ENCODE data around the gene TNIP1.

TNIP1 gene

DNA sequence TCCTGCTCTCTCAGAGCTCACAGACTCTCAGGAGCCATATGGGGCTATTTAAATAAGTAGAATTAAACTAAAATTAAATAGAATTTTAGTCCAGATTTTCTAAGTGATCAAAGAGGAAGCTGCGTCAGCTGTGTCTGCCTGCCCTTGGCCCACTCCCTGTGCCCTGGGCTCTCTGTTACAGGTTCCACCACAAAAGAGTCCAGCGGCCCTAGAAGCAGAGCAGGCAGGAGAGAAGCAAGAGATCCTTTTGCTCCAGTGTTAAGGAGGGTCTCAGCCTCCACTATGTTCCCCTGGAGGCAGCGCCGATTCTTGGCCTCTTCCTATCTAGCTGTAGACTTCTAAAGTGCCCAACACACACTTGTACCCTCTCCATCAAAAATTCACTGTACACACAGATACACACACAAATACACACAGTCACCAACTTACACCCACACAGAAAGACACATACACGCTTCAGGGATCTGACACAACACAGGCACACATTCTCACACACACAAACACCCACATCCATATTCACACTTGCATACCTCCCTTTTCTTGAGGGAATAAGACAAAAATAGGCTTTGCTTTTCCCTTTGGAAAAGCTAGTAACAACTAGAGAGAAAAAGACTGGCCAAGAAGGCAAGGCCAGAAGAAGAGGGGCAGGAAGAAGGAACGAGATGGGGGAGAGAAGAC lies 5.5 kb upstream of the TNIP1 start:
- TF ChIP-seq CTCF (IDR thresholded peaks at IDR 0.05; ENCODE audit: control insufficient read depth, extremely low read depth, insufficient read depth) = no peak
- DNase-seq (ENCODE audit: low read depth) = no peak
- H3K4me3 ChIP-seq (ENCODE audit: low read depth, low read length) = no peak overlapping the region

DNA sequence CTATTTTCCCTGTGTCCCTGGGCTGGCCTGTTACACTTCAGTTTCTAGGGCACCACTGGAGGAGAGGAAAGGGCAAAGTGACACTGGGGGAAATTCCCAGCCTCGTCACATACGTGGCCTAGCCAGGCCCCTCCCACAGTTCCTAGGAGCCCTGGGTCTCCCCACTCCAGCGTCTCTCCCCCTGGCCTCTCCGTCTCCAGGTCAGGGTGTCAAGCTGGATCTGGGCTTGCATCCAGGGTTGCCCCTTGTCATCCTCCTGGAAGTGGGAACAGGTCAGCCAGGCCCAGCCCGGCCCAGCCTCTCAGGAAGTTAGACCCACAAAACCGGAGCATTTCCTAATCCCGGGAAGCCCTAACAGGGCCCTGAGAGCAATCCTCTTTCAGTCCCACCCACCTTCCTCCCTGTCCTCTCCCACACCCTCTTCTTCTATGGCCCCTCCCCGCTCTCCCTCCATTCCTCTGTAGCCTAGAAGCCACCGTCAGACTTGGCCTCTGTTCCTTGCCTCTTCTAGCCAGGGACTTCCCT lies 4.7 kb upstream of the TNIP1 start:
- no peak for TF ChIP-seq CTCF (IDR thresholded peaks at IDR 0.05; ENCODE audit: control insufficient read depth, extremely low read depth, insufficient read depth)
- no peak overlapping the region for H3K4me3 ChIP-seq (ENCODE audit: low read depth, low read length)
- no peak for DNase-seq (ENCODE audit: low read depth)

GRCh38 chr5:151084363-151084762 lies 3.5 kb upstream of the TNIP1 start:
- H3K4me3 ChIP-seq (ENCODE audit: low read depth, low read length) = no peak overlapping the region
- DNase-seq (ENCODE audit: low read depth) = no peak
- TF ChIP-seq CTCF (IDR thresholded peaks at IDR 0.05; ENCODE audit: control insufficient read depth, extremely low read depth, insufficient read depth) = no peak

GRCh38 chr5:151083081-151083676 lies 2.3 kb upstream of the TNIP1 start:
- H3K4me3 ChIP-seq (ENCODE audit: low read depth, low read length) = no peak overlapping the region
- no peak for TF ChIP-seq CTCF (IDR thresholded peaks at IDR 0.05; ENCODE audit: control insufficient read depth, extremely low read depth, insufficient read depth)
- DNase-seq (ENCODE audit: low read depth) = no peak

DNA sequence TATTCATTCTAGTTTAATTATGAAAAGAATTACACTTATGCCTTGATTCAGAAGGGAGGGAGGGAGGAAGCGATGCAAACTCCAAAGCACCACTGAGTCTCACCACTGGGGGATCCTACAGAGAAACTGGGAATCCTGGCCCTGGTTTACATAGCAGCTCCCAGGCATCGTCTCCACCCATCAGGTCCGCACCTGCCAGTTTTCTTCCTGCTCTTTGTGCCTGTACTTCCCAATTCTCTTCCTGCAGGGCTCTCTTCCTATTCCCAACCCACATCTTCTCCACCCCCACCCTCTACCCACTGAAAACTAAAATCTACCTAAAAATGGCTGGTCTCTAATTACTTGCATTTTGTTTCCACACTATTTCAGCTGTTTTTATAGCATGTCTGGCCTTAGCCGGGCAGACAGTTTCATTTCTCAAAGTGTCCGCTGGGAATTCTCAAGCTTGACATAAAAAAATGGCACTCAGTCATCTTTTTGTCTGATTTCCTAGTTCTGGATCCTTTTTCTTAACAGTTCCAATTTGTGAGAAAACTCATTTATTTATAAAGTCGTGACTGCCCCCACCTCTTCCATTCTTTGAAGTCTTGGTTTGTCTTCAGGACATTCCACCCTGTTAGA lies 1.6 kb upstream of the TNIP1 start:
- no peak for DNase-seq (ENCODE audit: low read depth)
- no peak overlapping the region for H3K4me3 ChIP-seq (ENCODE audit: low read depth, low read length)
- no peak for TF ChIP-seq CTCF (IDR thresholded peaks at IDR 0.05; ENCODE audit: control insufficient read depth, extremely low read depth, insufficient read depth)

- no peak for TF ChIP-seq CTCF (IDR thresholded peaks at IDR 0.05; ENCODE audit: control insufficient read depth, extremely low read depth, insufficient read depth)
- H3K4me3 ChIP-seq (ENCODE audit: low read depth, low read length) = peak overlapping the region; percentile 81
- no peak for DNase-seq (ENCODE audit: low read depth)
Observed at GRCh38 chr5:151081431-151082281, 822 bp upstream of the TNIP1 start.

Data from LNCaP clone FGC (cell line).